Stomach (tissue), 4 donors: ENCODE measurements around the gene KRTAP10-2.

Experiments used
- EP300 ChIP-seq: sonication (generic); formaldehyde crosslinking; IDR thresholded peaks from one replicate; pipeline ENCODE4 v1.6.1; 2017; ENCODE audit warnings: antibody characterized with exemption
- POLR2A ChIP-seq, 4 donors: fragments of 450-650 bp; IDR thresholded peaks; one replicate each; pipeline ENCODE4 v1.6.1; 2016; ENCODE audit warnings: antibody characterized with exemption in 4 of 4, control low read depth in 2 of 4, mild to moderate bottlenecking in 1 of 4, moderate library complexity in 1 of 4
- POLR2AphosphoS5 ChIP-seq, 3 donors: sonication (generic); formaldehyde crosslinking; IDR thresholded peaks; one replicate each; pipeline ENCODE4 v1.6.1; 2016; ENCODE audit warnings: antibody characterized with exemption in 3 of 3
- TF ChIP-seq, protein P1 (sequence below), 7 experiments: fragments of 450-650 bp in 4 of 7; fragments of 200-600 bp in 3 of 7; sonication (generic) in 3 of 7; IDR thresholded peaks; one replicate each; pipeline ENCODE4 v1.5.1; 2016 to 2019; ENCODE audit warnings: antibody characterized with exemption in 7 of 7, control low read depth in 2 of 7, mild to moderate bottlenecking in 1 of 7

DNA sequence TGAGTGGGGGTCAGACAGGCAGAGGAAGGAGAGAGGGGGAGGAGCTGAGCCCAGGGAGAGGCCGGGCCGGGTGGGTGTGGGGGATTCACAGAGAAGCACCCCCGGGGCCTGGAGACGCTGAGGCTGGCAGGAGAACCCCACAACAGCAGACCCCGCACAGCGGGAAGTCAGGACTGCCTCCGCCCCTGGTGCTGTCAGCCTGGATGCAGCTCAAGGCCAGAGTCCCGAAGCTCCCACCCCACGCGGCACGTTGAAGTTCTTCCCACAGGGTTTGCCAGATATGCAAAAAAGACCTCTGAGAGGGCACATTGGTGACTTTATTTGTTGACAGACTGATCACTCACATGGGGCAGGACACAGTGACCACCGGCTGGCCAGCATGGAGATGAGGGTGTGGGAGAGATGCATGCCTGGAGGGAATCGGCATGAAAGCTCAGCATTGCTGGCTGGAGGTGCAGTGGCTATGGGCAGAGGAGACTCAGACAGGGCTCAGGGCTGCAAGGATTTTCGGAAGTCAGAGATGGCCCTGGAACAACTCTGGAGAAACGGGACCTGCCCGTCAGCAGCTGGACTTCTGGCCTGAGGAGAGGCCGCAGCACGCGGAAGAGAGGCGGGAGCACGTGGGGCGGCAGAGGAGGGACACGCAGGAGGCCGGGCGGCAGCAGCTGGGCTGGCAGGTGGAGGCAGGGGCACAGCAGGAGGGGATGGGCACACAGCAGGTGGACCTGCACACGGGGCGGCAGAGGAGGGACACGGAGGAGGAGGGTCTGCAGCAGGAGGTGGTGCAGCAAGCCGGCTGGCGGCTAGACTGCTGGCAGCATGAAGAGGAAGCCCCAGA, 6.4 kb upstream of the KRTAP10-2 start:
- TF ChIP-seq, protein P1, sequence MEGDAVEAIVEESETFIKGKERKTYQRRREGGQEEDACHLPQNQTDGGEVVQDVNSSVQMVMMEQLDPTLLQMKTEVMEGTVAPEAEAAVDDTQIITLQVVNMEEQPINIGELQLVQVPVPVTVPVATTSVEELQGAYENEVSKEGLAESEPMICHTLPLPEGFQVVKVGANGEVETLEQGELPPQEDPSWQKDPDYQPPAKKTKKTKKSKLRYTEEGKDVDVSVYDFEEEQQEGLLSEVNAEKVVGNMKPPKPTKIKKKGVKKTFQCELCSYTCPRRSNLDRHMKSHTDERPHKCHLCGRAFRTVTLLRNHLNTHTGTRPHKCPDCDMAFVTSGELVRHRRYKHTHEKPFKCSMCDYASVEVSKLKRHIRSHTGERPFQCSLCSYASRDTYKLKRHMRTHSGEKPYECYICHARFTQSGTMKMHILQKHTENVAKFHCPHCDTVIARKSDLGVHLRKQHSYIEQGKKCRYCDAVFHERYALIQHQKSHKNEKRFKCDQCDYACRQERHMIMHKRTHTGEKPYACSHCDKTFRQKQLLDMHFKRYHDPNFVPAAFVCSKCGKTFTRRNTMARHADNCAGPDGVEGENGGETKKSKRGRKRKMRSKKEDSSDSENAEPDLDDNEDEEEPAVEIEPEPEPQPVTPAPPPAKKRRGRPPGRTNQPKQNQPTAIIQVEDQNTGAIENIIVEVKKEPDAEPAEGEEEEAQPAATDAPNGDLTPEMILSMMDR (IDR thresholded peaks at IDR 0.05) = no peak
- TF ChIP-seq POLR2A (IDR thresholded peaks at IDR 0.05) (no peak), EP300 (no peak), POLR2AphosphoS5 (IDR thresholded peaks at IDR 0.05) (no peak)
